AG10803 (cell line): ENCODE measurements around the gene NCF4.
A peak's percentile ranks its signal among the peaks of the same experiment; 100 is the strongest.

Source experiments
- DNase-seq: peaks from one replicate; pipeline ENCODE4 v3.0.0; 2010; ENCODE audit warnings: low read depth
- H3K4me3 ChIP-seq: 2 replicates; pipeline ENCODE4 v1.5.1; 2011; ENCODE audit warnings: mild to moderate bottlenecking, low read length, control low read depth
- TF ChIP-seq, protein P1 (sequence below): conservative IDR thresholded peaks from 2 replicates; pipeline ENCODE4 v1.5.1; 2011; ENCODE audit warnings: mild to moderate bottlenecking, low read length, control low read depth, inconsistent platforms

NCF4 gene

DNA sequence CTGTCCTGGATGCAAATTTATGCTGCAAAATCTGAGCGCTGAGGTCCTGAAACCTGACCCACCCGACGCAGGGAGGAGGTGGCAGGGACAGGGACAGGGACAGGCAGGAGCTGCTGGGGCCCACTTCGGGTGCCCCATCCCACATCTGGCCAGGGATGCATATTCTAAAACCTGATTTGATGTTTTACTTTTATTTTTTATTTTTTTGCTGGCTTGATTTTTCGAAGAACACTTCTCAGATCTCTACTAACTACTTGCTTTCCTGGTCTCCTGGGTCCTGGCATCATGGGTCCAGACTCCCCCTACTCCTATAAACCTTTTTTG lies 43.3 kb upstream of the NCF4 start:
- TF ChIP-seq, protein P1, sequence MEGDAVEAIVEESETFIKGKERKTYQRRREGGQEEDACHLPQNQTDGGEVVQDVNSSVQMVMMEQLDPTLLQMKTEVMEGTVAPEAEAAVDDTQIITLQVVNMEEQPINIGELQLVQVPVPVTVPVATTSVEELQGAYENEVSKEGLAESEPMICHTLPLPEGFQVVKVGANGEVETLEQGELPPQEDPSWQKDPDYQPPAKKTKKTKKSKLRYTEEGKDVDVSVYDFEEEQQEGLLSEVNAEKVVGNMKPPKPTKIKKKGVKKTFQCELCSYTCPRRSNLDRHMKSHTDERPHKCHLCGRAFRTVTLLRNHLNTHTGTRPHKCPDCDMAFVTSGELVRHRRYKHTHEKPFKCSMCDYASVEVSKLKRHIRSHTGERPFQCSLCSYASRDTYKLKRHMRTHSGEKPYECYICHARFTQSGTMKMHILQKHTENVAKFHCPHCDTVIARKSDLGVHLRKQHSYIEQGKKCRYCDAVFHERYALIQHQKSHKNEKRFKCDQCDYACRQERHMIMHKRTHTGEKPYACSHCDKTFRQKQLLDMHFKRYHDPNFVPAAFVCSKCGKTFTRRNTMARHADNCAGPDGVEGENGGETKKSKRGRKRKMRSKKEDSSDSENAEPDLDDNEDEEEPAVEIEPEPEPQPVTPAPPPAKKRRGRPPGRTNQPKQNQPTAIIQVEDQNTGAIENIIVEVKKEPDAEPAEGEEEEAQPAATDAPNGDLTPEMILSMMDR = no peak

GRCh38 chr22:36818010-36818642 lies 42.7 kb upstream of the NCF4 start:
- TF ChIP-seq, protein P1 = no peak
- DNase-seq = no peak
- H3K4me3 ChIP-seq = no peak overlapping the region

More for the DNA sequence above, 43.3 kb upstream of the NCF4 start:
- no peak overlapping the region for H3K4me3 ChIP-seq
- DNase-seq = no peak

DNA sequence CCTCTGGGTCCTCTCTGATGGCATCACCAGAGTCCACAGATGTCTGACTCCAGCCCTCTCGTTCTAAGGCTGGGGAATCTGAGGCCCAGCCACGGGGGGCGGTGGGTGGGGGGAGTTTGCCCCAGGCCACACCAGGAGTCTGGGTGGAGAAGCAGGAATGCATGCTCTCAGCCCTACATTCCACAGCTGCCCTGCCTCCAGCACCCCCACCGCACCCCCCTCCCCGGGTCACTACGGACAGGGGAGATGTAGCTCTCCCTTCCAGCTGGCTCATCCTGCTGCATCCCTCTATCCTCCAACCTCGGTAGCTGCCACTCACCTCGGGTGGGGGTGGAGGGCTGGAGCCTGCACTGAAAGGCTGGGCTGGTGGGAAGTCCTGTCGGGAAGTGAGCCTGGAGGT lies 41.7 kb upstream of the NCF4 start:
- no peak for DNase-seq
- no peak overlapping the region for H3K4me3 ChIP-seq
- TF ChIP-seq, protein P1 = no peak

DNA sequence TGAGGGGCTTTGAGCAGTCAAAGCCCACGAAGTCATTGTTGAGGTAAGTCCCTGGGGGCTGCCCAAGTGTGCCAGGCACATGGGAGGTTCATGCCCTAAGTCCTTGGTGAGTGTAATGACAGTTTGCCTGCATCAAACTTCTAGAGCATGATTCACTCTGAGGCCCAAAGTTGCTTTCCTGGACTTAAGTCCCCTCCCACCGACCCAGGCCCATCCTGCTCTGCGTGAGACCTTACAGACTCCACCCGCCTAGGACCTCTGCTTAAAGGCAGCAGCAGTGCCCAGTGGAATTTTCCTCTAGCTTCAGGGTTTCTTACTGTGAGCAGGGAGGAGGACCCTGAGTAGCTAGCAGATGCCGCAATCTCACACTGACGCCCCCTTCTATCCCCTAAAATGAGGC lies 38.2 kb upstream of the NCF4 start:
- TF ChIP-seq, protein P1 = no peak
- no peak overlapping the region for H3K4me3 ChIP-seq
- DNase-seq = no peak

DNA sequence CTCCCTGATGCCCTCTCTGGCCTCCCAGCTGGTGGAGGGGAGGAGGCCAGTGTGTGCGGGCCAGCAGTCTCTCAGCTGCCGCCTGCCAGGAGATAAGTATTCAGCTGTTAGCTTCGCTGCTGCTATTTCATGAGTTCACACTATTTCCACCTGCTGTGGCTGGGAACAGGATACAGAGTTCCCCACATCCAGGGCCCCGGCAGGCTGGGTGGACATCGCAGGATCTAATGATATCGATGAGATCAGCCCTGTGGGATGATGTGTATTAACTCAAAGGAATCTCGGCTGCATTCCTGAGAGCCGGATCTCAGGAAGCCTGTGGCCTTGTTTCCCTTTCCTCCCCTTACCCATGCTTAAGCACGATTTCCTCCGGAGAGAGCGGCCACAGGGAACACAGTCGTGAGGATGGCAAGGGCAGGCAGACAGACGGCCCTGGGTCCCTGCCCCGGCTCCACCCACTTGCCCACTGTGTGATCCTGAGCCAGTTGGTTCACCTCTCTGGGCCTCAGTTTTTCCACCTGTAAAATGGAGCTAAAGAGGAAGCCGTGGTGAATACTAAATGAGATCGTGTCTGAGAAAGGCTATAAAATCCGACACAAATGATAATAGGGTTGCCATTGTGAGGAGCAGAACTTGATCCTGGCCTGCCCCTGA lies 37.5 kb upstream of the NCF4 start:
- DNase-seq = peak; percentile 19
- TF ChIP-seq, protein P1 = no peak
- H3K4me3 ChIP-seq = no peak overlapping the region

DNA sequence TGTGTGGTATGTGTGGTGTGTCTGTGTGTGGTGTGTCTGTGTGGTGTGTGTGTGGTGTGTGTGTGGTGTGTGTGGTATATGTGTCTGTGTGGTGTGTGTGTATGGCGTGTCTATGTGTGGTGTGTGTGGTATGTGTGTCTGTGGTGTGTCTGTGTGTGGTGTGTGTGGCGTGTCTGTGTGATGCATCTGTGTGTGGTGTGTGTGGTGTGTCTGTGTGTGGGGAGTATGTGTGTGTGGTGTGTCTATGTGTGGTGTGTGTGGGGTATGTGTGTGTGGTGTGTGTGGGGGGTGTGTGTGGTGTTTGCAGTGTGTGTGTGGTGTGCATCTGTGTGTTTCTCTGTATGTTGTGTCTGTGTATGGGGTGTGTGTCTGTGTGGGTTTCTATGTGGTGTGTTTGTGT lies 36.2 kb upstream of the NCF4 start:
- no peak overlapping the region for H3K4me3 ChIP-seq
- TF ChIP-seq, protein P1 = no peak

DNA sequence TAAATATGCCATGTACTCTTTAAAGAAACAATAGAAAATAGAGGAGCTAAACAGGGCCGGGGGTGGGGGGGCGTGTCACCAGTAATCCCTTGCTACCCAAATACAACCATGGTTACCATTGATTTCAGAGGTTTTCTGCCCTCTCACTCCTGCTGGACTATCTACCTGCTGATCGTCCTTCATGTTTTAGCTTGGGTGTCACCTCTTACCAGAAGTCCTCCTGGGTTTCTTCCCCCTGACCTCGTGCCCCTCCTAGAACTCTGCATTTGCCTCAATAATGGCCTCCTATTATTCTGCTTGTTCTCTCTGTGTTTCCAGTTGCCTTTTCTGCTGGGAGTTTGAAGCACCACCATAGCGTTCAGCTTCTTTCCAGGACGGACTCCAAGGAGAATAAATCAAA lies 34.5 kb upstream of the NCF4 start:
- TF ChIP-seq, protein P1 = no peak
- H3K4me3 ChIP-seq = no peak overlapping the region
- DNase-seq = no peak

More for the DNA sequence above, 36.2 kb upstream of the NCF4 start:
- no peak for DNase-seq
